ENCODE results near the gene MAP4K3.

Gene MAP4K3

GRCh38 chr2:39455826-39456225 is 18.7 kb upstream of the MAP4K3 start:
- DNase-seq (ENCODE audit: low read depth, low spot score): no peak
- TF ChIP-seq POLR2AphosphoS5 (IDR thresholded peaks at IDR 0.05; ENCODE audit: borderline replicate concordance, low read depth, low read length): no peak
- TF ChIP-seq EZH2 (IDR thresholded peaks at IDR 0.05): no peak
- no peak for TF ChIP-seq FOXP2 (optimal IDR thresholded peaks at IDR 0.05; ENCODE audit: control extremely low read depth, extremely low read length, insufficient read depth)

DNA sequence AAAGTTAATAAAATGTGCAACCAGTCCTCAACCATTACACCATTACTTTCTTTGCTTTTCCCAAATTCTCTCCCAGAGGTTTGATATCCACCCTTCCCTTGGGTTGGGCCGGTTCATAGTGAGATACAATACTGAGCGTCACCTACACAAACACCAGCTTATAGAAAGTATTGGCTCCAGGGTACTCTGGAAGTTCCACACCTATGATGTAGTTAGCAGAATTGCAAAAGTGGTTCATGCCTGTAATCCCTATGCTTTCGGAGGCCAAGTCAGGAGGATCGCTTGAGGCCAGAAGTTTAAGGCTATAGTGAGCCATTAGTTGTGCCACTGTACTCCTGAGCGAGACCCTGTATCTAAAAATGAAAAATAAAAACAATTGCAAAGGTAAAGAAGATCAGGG is 15.3 kb upstream of the MAP4K3 start:
- Histone ChIP-seq H3K4me3 (no peak overlapping the region), H3K9ac (ENCODE audit: insufficient read length) (no peak overlapping the region), H3K27ac (no peak overlapping the region), H3K36me3 (ENCODE audit: insufficient read depth, low read length) (no peaks in the 10 kb centered on the region), H3K9me3 (ENCODE audit: low read depth, low read length) (no peaks in the 10 kb centered on the region)
- no peak for DNase-seq (ENCODE audit: low read depth, low spot score)
- TF ChIP-seq POLR2AphosphoS5 (IDR thresholded peaks at IDR 0.05; ENCODE audit: borderline replicate concordance, low read depth, low read length) (no peak), FOXP2 (optimal IDR thresholded peaks at IDR 0.05; ENCODE audit: control extremely low read depth, extremely low read length, insufficient read depth) (no peak), EZH2 (IDR thresholded peaks at IDR 0.05) (no peak)

More at GRCh38 chr2:39455826-39456225, 18.7 kb upstream of the MAP4K3 start:
- no peak overlapping the region for H3K27ac ChIP-seq
- H3K4me3 ChIP-seq: no peak overlapping the region
- no peak overlapping the region for H3K9ac ChIP-seq (ENCODE audit: insufficient read length)
- no peaks in the 10 kb centered on the region; the same call in 1 of the 2 replicates for H3K9me3 ChIP-seq (ENCODE audit: low read depth, low read length)
- no peaks in the 10 kb centered on the region for H3K36me3 ChIP-seq (ENCODE audit: insufficient read depth, low read length)

DNA sequence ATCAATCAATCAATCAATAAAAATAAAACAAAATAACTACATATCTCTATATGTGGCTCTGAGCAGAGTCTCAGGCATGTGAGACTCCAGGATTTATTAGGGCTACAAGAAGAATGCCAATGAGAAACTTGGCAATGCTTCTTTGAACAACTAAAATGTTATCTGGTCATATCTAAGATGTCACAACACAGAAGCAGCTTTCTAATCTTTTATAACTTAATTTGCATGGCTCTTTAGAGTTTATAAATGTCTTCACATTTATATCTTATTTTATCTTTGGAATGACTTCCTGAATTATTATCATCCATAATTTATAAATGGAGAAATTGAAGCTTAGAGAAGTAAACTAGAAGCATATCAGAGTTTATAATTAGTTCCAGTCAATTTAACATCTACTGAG is 14.9 kb upstream of the MAP4K3 start:
- no peak for DNase-seq (ENCODE audit: low read depth, low spot score)
- TF ChIP-seq POLR2AphosphoS5 (IDR thresholded peaks at IDR 0.05; ENCODE audit: borderline replicate concordance, low read depth, low read length) (no peak), EZH2 (IDR thresholded peaks at IDR 0.05) (no peak)

DNA sequence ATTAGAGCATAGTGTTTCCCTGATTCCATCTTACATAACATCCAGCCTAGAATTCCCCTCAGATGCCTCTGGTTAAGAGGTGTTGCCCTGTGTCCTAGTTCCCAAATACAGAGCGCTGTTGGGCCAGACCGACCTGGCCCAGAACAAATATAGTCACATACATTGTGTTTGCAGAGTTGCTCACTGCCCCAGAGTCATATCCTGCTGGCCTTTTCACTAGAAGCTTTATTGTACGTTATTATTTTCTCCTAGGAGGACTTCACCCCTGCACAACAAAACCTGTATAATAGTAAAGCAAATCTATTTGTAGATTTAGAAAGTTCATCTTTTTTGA is 11.1 kb upstream of the MAP4K3 start:
- Histone ChIP-seq H3K4me3 (no peak overlapping the region), H3K9me3 (ENCODE audit: low read depth, low read length) (no peaks in the 10 kb centered on the region), H3K9ac (ENCODE audit: insufficient read length) (no peak overlapping the region), H3K27ac (no peak overlapping the region), H3K36me3 (ENCODE audit: insufficient read depth, low read length) (no peaks in the 10 kb centered on the region)
- DNase-seq (ENCODE audit: low read depth, low spot score): no peak
- TF ChIP-seq EZH2 (IDR thresholded peaks at IDR 0.05) (no peak), POLR2AphosphoS5 (IDR thresholded peaks at IDR 0.05; ENCODE audit: borderline replicate concordance, low read depth, low read length) (no peak), FOXP2 (optimal IDR thresholded peaks at IDR 0.05; ENCODE audit: control extremely low read depth, extremely low read length, insufficient read depth) (no peak)

More for the DNA sequence above, 14.9 kb upstream of the MAP4K3 start:
- H3K9me3 ChIP-seq (ENCODE audit: low read depth, low read length): no peaks in the 10 kb centered on the region
- no peak overlapping the region for H3K27ac ChIP-seq
- H3K36me3 ChIP-seq (ENCODE audit: insufficient read depth, low read length): no peaks in the 10 kb centered on the region
- no peak overlapping the region for H3K9ac ChIP-seq (ENCODE audit: insufficient read length)
- no peak overlapping the region for H3K4me3 ChIP-seq

GRCh38 chr2:39447266-39448168 is 10.4 kb upstream of the MAP4K3 start:
- no peaks in the 10 kb centered on the region for H3K9me3 ChIP-seq (ENCODE audit: low read depth, low read length)

GRCh38 chr2:39445934-39446333 is 8.8 kb upstream of the MAP4K3 start:
- H3K27ac ChIP-seq: no peak overlapping the region
- no peaks in the 10 kb centered on the region for H3K36me3 ChIP-seq (ENCODE audit: insufficient read depth, low read length)
- H3K4me3 ChIP-seq: no peak overlapping the region
- H3K9me3 ChIP-seq (ENCODE audit: low read depth, low read length): no peaks in the 10 kb centered on the region
- H3K9ac ChIP-seq (ENCODE audit: insufficient read length): no peak overlapping the region
- TF ChIP-seq EZH2 (IDR thresholded peaks at IDR 0.05) (no peak), POLR2AphosphoS5 (IDR thresholded peaks at IDR 0.05; ENCODE audit: borderline replicate concordance, low read depth, low read length) (no peak), FOXP2 (optimal IDR thresholded peaks at IDR 0.05; ENCODE audit: control extremely low read depth, extremely low read length, insufficient read depth) (no peak)
- DNase-seq (ENCODE audit: low read depth, low spot score): no peak

More at GRCh38 chr2:39447266-39448168, 10.4 kb upstream of the MAP4K3 start:
- Histone ChIP-seq H3K27ac (no peak overlapping the region), H3K9ac (ENCODE audit: insufficient read length) (no peak overlapping the region), H3K36me3 (ENCODE audit: insufficient read depth, low read length) (no peaks in the 10 kb centered on the region), H3K4me3 (no peak overlapping the region)
- TF ChIP-seq EZH2 (IDR thresholded peaks at IDR 0.05) (no peak), FOXP2 (optimal IDR thresholded peaks at IDR 0.05; ENCODE audit: control extremely low read depth, extremely low read length, insufficient read depth) (no peak), POLR2AphosphoS5 (IDR thresholded peaks at IDR 0.05; ENCODE audit: borderline replicate concordance, low read depth, low read length) (no peak)
- no peak for DNase-seq (ENCODE audit: low read depth, low spot score)

GRCh38 chr2:39443009-39443408 is 5.9 kb upstream of the MAP4K3 start:
- H3K9me3 ChIP-seq (ENCODE audit: low read depth, low read length): no peaks in the 10 kb centered on the region
- H3K9ac ChIP-seq (ENCODE audit: insufficient read length): no peak overlapping the region
- H3K4me3 ChIP-seq: no peak overlapping the region
- TF ChIP-seq EZH2 (IDR thresholded peaks at IDR 0.05) (no peak), FOXP2 (optimal IDR thresholded peaks at IDR 0.05; ENCODE audit: control extremely low read depth, extremely low read length, insufficient read depth) (no peak), POLR2AphosphoS5 (IDR thresholded peaks at IDR 0.05; ENCODE audit: borderline replicate concordance, low read depth, low read length) (no peak)
- no peak overlapping the region for H3K27ac ChIP-seq
- no peak for DNase-seq (ENCODE audit: low read depth, low spot score)
- no peaks in the 10 kb centered on the region for H3K36me3 ChIP-seq (ENCODE audit: insufficient read depth, low read length)

DNA sequence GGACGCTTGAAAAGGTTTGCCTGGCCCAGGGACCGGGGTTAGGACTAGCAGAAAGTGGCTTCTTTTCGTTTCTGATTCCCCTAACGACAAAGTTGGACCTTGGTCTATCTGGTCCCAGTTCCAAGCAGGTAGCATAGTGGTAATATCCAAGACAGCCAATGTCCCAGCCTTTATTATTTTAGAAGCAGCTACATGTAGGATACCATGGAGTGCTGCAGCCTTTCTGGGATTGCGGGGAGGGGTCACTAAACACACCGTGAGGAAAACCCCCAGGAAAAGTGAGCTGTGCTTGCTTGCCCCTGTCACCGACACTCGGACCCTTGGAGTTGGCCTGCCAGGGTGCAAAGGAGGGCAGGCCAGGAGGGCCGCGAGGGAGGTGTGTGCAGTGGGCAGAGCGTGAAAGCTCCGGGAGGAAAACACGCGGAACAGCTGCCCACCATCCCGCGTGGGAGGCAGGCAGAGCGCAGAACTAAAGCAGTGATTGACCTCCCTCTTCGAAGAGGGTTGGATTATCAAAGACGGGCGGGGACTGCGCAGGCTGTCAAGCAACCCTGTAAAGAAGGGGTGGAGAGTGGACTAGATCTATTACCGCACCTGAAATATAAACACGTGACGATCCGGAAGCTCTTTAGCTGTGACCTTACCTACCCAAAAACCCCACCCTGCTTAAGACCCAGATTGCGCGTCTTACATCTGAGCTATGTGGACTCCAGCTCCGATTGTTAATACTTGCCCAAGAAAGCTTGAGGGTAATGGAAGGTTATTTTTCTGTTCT is 624 bp upstream of the MAP4K3 start:
- DNase-seq (ENCODE audit: low read depth, low spot score): no peak
- no peak overlapping the region for H3K27ac ChIP-seq
- no peaks in the 10 kb centered on the region for H3K9me3 ChIP-seq (ENCODE audit: low read depth, low read length)
- H3K9ac ChIP-seq (ENCODE audit: insufficient read length): peak overlapping the region; percentile 79
- TF ChIP-seq POLR2AphosphoS5 (IDR thresholded peaks at IDR 0.05; ENCODE audit: borderline replicate concordance, low read depth, low read length): no peak
- TF ChIP-seq FOXP2 (optimal IDR thresholded peaks at IDR 0.05; ENCODE audit: control extremely low read depth, extremely low read length, insufficient read depth): no peak
- TF ChIP-seq EZH2 (IDR thresholded peaks at IDR 0.05): no peak
- peak overlapping the region; percentile 86 for H3K4me3 ChIP-seq
- no peaks in the 10 kb centered on the region for H3K36me3 ChIP-seq (ENCODE audit: insufficient read depth, low read length)

Data from SK-N-MC (cell line).